ENCODE results near the gene SAMD4A. TPM values are rescaled to one million over a fixed set of nuclear protein-coding genes. Genes with fewer than 3 reads are reported as not detected.
"Not testable (repeated sequence)": the region's sequence is repeated elsewhere in the genome, so short reads cannot be mapped to it uniquely, and the experiment has no call there.

The SAMD4A gene
- total and polyA plus RNA-seq, 2 donors = 1.7 to 2.8 TPM

- DNase-seq (ENCODE audit: low read depth in 6 of 9, low spot score in 9 of 9) = no peak
- Histone ChIP-seq H3K4me1 (ENCODE audit: control insufficient read depth in 2 of 2, insufficient read depth in 2 of 2, low read length in 2 of 2) (no peaks in the 10 kb centered on the region), H3K4me3 (ENCODE audit: low read length in 2 of 2) (no peak overlapping the region), H3K36me3 (ENCODE audit: control insufficient read depth in 2 of 2, insufficient read depth in 2 of 2, low read length in 1 of 2) (no peaks in the 10 kb centered on the region), H3K27ac (ENCODE audit: low read depth in 1 of 2, low read length in 1 of 2) (no peak overlapping the region), H3K9me3 (ENCODE audit: control insufficient read depth in 2 of 2, insufficient read depth in 1 of 2, low read length in 1 of 2) (no peaks in the 10 kb centered on the region), H3K27me3 (ENCODE audit: control insufficient read depth in 2 of 2, insufficient read depth in 1 of 2, low read length in 1 of 2) (no peaks in the 10 kb centered on the region)
Observed at GRCh38 chr14:54621686-54622085, 54.8 kb downstream of the SAMD4A start.

DNA sequence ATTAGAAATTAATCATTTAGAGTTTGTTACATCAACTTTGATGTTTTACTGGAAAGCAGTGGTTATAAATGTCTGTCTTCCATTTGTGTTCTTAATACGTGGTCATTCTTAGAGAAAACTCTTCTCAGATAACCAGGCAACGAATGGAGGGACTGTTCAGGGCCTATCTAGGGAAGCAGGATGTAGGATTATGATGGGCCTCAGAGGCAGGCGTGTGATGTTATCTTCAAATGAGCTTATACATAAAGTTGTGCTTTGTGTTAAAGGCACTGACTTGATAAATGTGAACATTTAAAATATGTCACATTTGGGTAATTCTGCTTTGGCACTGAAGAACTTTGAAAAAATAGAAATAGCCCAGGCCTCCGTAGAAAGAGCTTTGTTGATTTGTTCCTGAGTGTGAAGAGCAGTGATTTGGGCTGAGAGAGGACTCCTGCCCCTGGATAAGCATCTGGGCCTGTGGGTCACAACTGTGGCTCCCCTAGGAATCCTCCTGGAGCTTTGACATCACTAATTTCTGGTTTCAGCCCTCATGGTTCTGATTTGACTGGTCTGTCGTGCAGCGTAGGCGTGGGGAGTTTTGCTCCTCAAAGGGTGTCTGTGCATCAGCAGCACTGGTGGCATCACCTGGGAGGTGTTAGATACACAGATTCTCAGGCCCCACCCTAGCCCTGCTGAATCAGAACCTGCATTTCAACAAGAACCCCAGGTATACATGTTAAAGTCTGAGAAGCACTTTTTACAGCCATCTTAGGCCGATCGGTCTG is 55.4 kb downstream of the SAMD4A start:
- 94% methylated on average over 9 of the region's 9 CpGs for WGBS
- Histone ChIP-seq H3K36me3 (ENCODE audit: control insufficient read depth in 2 of 2, insufficient read depth in 2 of 2, low read length in 1 of 2) (no peaks in the 10 kb centered on the region), H3K4me1 (ENCODE audit: control insufficient read depth in 2 of 2, insufficient read depth in 2 of 2, low read length in 2 of 2) (peaks cover 0 to 3% of the 10 kb centered on the region in 2 donors), H3K9me3 (ENCODE audit: control insufficient read depth in 2 of 2, insufficient read depth in 1 of 2, low read length in 1 of 2) (no peaks in the 10 kb centered on the region), H3K27ac (ENCODE audit: low read depth in 1 of 2, low read length in 1 of 2) (no peak overlapping the region), H3K4me3 (ENCODE audit: low read length in 2 of 2) (no peak overlapping the region), H3K27me3 (ENCODE audit: control insufficient read depth in 2 of 2, insufficient read depth in 1 of 2, low read length in 1 of 2) (no peaks in the 10 kb centered on the region)
- DNase-seq (ENCODE audit: low read depth in 6 of 9, low spot score in 9 of 9) = no peak

- Histone ChIP-seq H3K27me3 (ENCODE audit: control insufficient read depth in 2 of 2, insufficient read depth in 1 of 2, low read length in 1 of 2) (no peaks in the 10 kb centered on the region), H3K4me3 (ENCODE audit: low read length in 2 of 2) (no peak overlapping the region), H3K36me3 (ENCODE audit: control insufficient read depth in 2 of 2, insufficient read depth in 2 of 2, low read length in 1 of 2) (no peaks in the 10 kb centered on the region), H3K4me1 (ENCODE audit: control insufficient read depth in 2 of 2, insufficient read depth in 2 of 2, low read length in 2 of 2) (peaks cover 5 to 9% of the 10 kb centered on the region in 2 donors), H3K27ac (ENCODE audit: low read depth in 1 of 2, low read length in 1 of 2) (no peak overlapping the region), H3K9me3 (ENCODE audit: control insufficient read depth in 2 of 2, insufficient read depth in 1 of 2, low read length in 1 of 2) (no peaks in the 10 kb centered on the region)
- no peak for DNase-seq (ENCODE audit: low read depth in 6 of 9, low spot score in 9 of 9)
- WGBS = 94% methylated on average over 1 of the region's 1 CpG
Observed at GRCh38 chr14:54623279-54624004, 56.5 kb downstream of the SAMD4A start.

- H3K36me3 ChIP-seq (ENCODE audit: control insufficient read depth in 2 of 2, insufficient read depth in 2 of 2, low read length in 1 of 2); H3K27ac ChIP-seq (ENCODE audit: low read depth in 1 of 2, low read length in 1 of 2); H3K4me3 ChIP-seq (ENCODE audit: low read length in 2 of 2); DNase-seq (ENCODE audit: low read depth in 6 of 9, low spot score in 9 of 9); H3K4me1 ChIP-seq (ENCODE audit: control insufficient read depth in 2 of 2, insufficient read depth in 2 of 2, low read length in 2 of 2); H3K27me3 ChIP-seq (ENCODE audit: control insufficient read depth in 2 of 2, insufficient read depth in 1 of 2, low read length in 1 of 2); H3K9me3 ChIP-seq (ENCODE audit: control insufficient read depth in 2 of 2, insufficient read depth in 1 of 2, low read length in 1 of 2): not testable (repeated sequence)
- 92% methylated on average over 19 of the region's 19 CpGs for WGBS
Observed at GRCh38 chr14:54624005-54624358, 57.1 kb downstream of the SAMD4A start.

- Histone ChIP-seq H3K9me3 (ENCODE audit: control insufficient read depth in 2 of 2, insufficient read depth in 1 of 2, low read length in 1 of 2) (no peaks in the 10 kb centered on the region), H3K36me3 (ENCODE audit: control insufficient read depth in 2 of 2, insufficient read depth in 2 of 2, low read length in 1 of 2) (no peaks in the 10 kb centered on the region), H3K27ac (ENCODE audit: low read depth in 1 of 2, low read length in 1 of 2) (no peak overlapping the region), H3K27me3 (ENCODE audit: control insufficient read depth in 2 of 2, insufficient read depth in 1 of 2, low read length in 1 of 2) (no peaks in the 10 kb centered on the region), H3K4me1 (ENCODE audit: control insufficient read depth in 2 of 2, insufficient read depth in 2 of 2, low read length in 2 of 2) (peaks cover 5 to 9% of the 10 kb centered on the region in 2 donors), H3K4me3 (ENCODE audit: low read length in 2 of 2) (no peak overlapping the region)
- DNase-seq (ENCODE audit: low read depth in 6 of 9, low spot score in 9 of 9) = no peak
- 94% methylated on average over 5 of the region's 5 CpGs for WGBS
Observed at GRCh38 chr14:54625112-54625511, 58.2 kb downstream of the SAMD4A start.

DNA sequence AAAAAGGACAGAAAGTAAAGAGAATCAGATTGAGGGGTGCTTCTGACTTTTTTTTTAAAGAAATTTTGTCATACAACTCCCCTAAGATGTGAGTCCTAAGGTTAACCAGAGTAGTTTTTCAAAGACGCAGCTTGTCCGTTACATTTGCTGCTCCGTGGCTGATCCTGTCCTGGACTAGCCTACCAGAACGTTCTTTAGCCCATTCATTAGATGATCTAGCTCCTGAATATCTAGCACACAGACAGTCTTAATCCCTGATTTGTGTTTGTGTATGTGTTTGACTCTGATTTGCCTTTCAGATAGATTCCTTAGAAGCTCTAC is 60.3 kb downstream of the SAMD4A start:
- Histone ChIP-seq H3K4me3 (ENCODE audit: low read length in 2 of 2) (no peak overlapping the region), H3K27ac (ENCODE audit: low read depth in 1 of 2, low read length in 1 of 2) (peak overlapping the region; percentile 8 to 82), H3K36me3 (ENCODE audit: control insufficient read depth in 2 of 2, insufficient read depth in 2 of 2, low read length in 1 of 2) (no peaks in the 10 kb centered on the region), H3K4me1 (ENCODE audit: control insufficient read depth in 2 of 2, insufficient read depth in 2 of 2, low read length in 2 of 2) (peaks cover 5 to 9% of the 10 kb centered on the region in 2 donors), H3K9me3 (ENCODE audit: control insufficient read depth in 2 of 2, insufficient read depth in 1 of 2, low read length in 1 of 2) (no peaks in the 10 kb centered on the region), H3K27me3 (ENCODE audit: control insufficient read depth in 2 of 2, insufficient read depth in 1 of 2, low read length in 1 of 2) (no peaks in the 10 kb centered on the region)
- 60% methylated on average over 4 of the region's 4 CpGs for WGBS
- no peak for DNase-seq (ENCODE audit: low read depth in 6 of 9, low spot score in 9 of 9)

- Histone ChIP-seq H3K36me3 (ENCODE audit: control insufficient read depth in 2 of 2, insufficient read depth in 2 of 2, low read length in 1 of 2) (no peaks in the 10 kb centered on the region), H3K27ac (ENCODE audit: low read depth in 1 of 2, low read length in 1 of 2) (peak overlapping the region; percentile 57 to 82), H3K9me3 (ENCODE audit: control insufficient read depth in 2 of 2, insufficient read depth in 1 of 2, low read length in 1 of 2) (no peaks in the 10 kb centered on the region), H3K4me1 (ENCODE audit: control insufficient read depth in 2 of 2, insufficient read depth in 2 of 2, low read length in 2 of 2) (peaks cover 5 to 9% of the 10 kb centered on the region in 2 donors), H3K27me3 (ENCODE audit: control insufficient read depth in 2 of 2, insufficient read depth in 1 of 2, low read length in 1 of 2) (no peaks in the 10 kb centered on the region), H3K4me3 (ENCODE audit: low read length in 2 of 2) (no peak overlapping the region)
- 43% methylated on average over 13 of the region's 13 CpGs for WGBS
- DNase-seq (ENCODE audit: low read depth in 6 of 9, low spot score in 9 of 9) = peak in 8 of 9 donors; percentile 6 to 59 (median 19)
Observed at GRCh38 chr14:54627540-54628363, 60.8 kb downstream of the SAMD4A start.

DNA sequence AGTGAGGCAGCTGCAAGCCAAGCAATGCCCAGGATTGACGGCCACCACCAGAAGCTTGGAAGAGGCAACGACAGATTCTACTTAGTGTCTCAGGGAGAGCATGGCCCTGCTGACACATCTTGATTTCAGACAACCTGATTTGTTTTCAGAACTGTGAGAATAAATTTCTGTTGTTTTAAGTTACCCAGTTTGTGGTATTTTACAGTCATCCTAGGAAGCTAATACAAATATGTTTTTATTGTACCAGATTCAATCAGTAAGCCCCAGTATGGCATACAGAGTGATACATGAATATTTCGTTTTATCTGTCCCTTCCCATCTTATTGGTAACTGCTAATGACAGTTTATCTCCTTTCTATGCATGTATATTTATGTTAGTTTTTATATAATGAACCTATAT is 62.3 kb downstream of the SAMD4A start:
- Histone ChIP-seq H3K27ac (ENCODE audit: low read depth in 1 of 2, low read length in 1 of 2) (no peak overlapping the region), H3K4me3 (ENCODE audit: low read length in 2 of 2) (no peak overlapping the region), H3K36me3 (ENCODE audit: control insufficient read depth in 2 of 2, insufficient read depth in 2 of 2, low read length in 1 of 2) (no peaks in the 10 kb centered on the region), H3K4me1 (ENCODE audit: control insufficient read depth in 2 of 2, insufficient read depth in 2 of 2, low read length in 2 of 2) (peaks cover 5 to 9% of the 10 kb centered on the region in 2 donors), H3K9me3 (ENCODE audit: control insufficient read depth in 2 of 2, insufficient read depth in 1 of 2, low read length in 1 of 2) (no peaks in the 10 kb centered on the region), H3K27me3 (ENCODE audit: control insufficient read depth in 2 of 2, insufficient read depth in 1 of 2, low read length in 1 of 2) (no peaks in the 10 kb centered on the region)
- 98% methylated on average over 3 of the region's 3 CpGs for WGBS
- DNase-seq (ENCODE audit: low read depth in 6 of 9, low spot score in 9 of 9) = no peak

All from thymus (tissue), 11 donors.